Measurements from ENCODE around the gene SHROOM4.

SHROOM4 gene

DNA sequence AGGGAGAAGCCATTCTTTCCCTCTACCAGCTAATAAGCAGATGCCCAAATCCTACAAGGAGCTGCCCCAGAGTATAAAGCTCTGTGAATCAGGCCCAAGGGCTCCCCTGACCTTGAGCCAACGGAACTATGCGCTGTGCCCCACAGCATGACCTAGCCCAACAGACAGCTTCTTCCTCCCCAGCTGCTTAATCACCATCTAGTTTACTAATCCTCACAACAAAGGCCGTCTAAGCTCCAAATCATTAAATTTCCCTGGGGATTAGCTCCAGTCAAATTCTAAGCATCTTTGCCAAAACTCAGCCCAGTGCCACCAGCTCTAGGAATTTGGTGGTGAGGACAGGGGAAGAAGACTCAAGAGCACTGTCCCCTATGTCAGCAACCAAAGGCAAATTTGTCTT is 113.1 kb downstream of the SHROOM4 start:
- no peak for DNase-seq

DNA sequence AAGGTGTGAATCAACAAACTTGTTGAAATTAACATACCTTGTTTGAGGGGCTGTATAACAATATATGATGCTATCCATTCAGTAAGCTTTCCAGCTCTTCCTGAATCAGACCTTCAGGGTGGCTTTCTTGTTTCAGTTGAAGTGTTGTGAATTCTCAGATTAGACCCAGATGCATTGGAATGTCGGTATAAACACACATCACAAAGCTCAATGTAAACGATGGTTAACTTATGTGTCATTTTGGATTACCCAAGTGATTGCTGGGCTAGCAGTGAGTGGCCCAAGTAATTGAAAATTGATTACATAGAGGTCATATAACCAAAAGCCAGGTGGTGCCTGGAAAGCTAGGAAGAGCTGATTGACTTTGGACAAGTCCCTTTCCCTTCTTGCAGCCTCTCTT is 115.0 kb downstream of the SHROOM4 start:
- no peak for DNase-seq

DNA sequence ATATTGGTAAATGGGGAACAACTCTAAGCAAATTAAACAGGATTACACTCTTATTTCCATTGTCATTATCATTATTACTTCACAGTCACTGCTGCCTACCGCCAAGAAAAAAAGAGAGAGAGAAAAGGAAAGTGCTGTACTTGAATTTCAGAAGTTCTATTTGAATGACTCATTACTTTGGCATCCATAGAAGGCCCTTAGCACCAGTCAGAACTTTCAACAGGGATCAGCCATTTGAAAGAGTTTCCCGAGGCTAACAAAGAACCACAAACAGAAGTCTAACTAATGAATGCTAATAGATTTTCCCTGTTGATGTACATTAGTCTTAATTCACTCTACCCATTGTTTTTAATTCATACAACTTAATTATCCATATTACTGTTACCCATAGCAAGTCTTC is 116.3 kb downstream of the SHROOM4 start:
- DNase-seq, result no peak

GRCh38 chrX:50691820-50692219 is 122.2 kb downstream of the SHROOM4 start:
- DNase-seq, result peak; percentile 22

DNA sequence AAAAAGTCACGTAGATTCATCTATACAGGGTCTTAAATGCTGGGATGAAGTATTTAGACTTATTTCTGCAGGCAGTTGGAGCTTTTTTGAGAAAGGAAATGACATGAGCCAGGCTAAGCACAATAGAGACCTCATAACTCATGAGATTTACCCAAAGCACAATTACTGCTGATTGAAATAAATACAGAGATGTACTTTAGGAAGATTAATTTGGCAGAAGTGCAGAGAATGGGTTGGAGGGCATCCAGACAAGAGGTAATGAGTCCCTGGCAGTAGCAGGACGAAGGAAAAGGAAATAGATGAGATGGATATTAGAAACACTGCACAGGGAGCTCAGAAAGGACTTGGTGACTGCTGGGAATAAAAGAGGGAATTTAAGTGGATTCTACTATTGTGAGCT is 129.1 kb downstream of the SHROOM4 start:
- DNase-seq, result no peak

DNA sequence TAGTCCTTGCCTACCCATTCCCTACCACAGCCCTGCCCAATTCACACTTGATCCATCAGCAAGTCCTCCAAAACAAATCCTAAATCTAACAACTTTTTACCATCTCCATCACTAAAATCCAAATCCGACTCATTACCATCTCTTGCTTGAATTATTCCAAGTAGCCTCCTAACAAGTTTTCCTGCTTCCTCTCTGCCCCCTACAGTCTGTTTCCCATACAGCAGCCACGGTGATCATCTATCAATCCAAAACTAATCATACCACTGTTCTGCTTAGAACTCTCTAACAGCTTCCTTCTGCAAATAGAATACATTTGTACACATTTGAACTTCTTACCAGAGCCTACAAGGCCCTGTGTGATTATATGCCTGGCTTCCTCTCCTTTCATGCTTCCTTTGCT is 133.0 kb downstream of the SHROOM4 start:
- DNase-seq, result no peak

DNA sequence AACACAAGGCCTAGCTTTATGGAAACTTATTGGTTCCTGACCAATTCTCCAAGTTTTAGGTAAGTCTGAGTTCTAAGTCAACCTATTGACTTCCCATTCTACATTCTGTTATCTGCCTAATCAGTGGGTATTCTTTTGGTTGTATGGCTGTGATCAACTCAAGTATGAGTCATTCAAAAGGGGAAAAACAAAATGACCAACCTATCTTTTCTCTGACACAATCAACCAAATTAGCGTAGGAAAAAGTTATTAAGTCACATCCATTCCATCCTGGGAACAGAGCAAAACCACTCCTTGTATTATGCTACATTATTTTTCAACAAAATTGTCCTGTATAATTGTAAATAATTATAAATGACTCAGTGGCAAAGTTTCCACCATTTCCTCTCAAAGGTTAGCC is 136.2 kb downstream of the SHROOM4 start:
- no peak for DNase-seq

DNA sequence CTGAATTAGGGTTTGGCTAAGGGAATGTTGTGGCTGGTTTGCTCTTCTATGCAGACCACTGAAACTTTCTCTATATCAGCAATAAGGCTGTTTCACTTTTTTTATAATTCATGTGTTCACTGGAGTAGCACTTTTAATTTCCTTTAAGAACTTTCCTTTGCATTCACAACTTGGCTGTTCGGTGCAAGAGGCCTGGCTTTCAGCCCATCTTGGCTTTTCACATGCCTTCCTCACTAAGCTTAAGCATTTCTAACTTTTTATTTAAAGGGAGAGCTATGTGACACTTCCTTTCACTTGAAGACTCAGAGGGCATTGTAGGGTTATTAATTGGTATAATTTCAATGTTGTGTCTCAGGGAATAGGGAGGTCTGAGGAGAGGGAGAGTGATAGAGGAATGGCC is 142.3 kb downstream of the SHROOM4 start:
- no peak for DNase-seq

GRCh38 chrX:50668860-50669259 is 145.1 kb downstream of the SHROOM4 start:
- DNase-seq, result no peak

- no peak for DNase-seq
Measured at GRCh38 chrX:50648156-50648555, 165.8 kb downstream of the SHROOM4 start.

DNA sequence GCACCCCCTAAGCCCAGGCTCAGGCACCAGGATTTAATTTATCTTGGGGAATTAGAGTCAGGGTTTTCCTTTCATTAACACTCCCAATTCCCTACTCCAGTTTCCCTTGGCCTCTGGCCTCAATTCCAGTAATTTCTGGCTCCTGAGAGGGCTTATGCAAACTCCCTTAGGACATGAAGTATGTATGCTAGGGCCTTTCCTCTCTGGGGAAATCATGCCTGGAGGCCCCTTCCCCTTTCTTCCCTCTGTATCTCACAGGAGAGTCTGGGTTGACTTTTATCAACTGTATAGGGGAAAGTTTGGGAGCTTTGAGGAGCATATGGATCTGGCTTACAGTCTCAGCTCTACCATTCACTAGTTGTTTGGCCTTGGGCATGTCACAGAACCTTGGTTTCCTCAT is 169.5 kb downstream of the SHROOM4 start:
- DNase-seq, result no peak

GRCh38 chrX:50643525-50644137 is 170.4 kb downstream of the SHROOM4 start:
- DNase-seq, result no peak

DNA sequence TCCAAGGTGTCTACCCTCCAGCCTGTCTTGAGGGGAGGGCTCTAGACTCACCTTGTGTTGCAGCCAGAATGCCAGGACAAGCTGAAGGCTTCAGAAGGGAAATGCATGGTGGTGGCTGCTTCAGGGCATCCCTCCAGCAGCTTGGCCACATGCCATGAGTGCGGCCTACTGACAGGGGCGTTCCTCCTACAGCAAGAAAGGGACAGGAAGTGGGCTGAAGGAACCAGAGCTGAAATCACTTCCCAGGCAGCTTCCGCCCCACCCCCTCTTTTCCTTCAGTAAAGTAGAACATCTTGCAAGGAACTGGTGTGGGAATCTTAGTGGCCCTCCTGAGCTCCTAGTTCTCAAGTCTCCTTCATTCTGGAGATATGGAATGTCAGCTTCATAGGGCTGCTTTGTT is 175.9 kb downstream of the SHROOM4 start:
- DNase-seq, result no peak

DNA sequence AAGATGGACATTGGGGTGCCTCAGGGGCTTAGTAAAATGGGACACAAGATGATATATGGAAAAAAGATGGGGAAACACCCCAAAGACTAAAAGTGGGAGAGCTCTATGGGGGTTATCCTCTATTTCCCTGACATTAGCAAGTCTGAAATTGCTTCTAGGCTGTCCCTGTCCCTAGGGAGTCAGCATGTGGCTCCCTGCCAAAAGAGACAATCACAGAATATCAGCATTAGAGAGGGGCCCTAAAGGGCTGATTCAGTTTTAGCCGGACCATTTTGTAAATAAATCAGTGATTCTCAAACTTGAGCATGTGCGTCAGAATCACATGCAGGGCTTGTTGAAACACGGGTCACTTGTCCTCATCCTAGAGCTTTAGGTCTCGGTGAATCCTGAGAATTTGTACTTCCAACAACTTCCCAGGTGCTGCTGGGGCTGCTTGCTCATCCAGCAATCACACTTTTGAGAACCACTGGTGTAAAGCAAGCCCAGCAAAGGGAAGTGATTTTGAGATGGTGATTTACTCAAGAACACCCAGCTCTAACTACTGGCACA is 178.1 kb downstream of the SHROOM4 start:
- DNase-seq, result no peak

- DNase-seq, result no peak
Measured at GRCh38 chrX:50635162-50635561, 178.8 kb downstream of the SHROOM4 start.

DNA sequence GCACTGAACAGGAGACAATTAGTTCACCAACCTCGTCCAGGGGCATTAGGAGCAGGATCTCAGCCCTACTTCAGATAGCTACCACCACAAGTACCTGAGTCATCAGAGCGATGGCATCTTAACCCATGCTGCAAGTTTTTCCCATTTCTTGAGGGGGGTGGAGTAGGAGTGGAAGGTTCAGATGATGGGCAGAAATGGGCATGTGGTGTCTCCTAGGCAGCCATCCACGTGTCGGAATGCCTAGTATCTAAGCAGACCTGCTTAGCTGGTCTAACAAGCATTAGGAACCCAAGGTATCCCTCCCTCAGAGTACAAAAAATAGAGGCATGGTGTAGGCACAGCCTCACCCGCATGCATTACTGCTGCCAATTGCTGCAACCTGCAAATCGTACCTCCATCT is 184.2 kb downstream of the SHROOM4 start:
- DNase-seq, result no peak

- no peak for DNase-seq
Measured at GRCh38 chrX:50627696-50628095, 186.3 kb downstream of the SHROOM4 start.

- no peak for DNase-seq
Measured at GRCh38 chrX:50626432-50626831, 187.6 kb downstream of the SHROOM4 start.

- no peak for DNase-seq
Measured at GRCh38 chrX:50622751-50623150, 191.2 kb downstream of the SHROOM4 start.

DNA sequence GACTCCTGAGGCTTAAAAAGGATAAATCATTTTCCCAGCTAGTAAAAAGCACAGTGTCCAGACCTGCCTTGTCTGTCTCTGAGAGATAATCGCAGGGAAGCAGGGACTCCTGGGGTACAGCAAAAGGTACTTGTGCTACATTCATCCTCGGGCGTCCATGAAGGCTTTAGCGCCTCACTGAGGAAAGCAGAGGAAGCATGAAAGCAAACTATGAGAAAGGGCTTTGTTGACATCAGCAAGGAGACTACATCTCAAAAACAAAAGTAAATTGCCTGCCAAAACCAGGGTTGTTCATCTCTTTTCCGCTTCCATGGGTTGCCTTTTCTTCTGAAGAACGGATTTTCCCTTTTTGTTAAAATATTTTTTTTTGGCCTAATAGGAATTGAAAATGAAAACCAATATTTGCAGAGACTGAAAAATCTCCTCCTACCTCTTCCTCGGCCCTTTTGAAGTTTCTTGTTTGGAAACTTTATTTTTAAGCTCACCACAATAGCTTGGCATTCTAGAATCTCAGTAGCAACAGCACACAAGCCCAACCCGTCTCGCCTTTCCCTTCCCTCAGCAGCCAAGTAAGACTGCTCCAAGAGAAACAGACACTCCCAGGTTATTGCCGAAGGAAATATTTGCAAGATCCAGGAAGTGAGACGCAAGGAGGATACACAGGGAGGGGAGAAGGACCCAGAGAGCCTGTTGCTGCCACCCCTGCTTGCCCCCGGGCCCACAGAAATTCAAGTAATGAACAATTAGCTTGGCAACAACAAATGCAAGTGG is 195.0 kb downstream of the SHROOM4 start:
- DNase-seq, result no peak

- DNase-seq, result no peak
Measured at GRCh38 chrX:50617183-50617582, 196.8 kb downstream of the SHROOM4 start.

GRCh38 chrX:50615570-50616158 is 198.3 kb downstream of the SHROOM4 start:
- DNase-seq, result no peak

- no peak for DNase-seq
Measured at GRCh38 chrX:50614460-50614859, 199.5 kb downstream of the SHROOM4 start.

DNA sequence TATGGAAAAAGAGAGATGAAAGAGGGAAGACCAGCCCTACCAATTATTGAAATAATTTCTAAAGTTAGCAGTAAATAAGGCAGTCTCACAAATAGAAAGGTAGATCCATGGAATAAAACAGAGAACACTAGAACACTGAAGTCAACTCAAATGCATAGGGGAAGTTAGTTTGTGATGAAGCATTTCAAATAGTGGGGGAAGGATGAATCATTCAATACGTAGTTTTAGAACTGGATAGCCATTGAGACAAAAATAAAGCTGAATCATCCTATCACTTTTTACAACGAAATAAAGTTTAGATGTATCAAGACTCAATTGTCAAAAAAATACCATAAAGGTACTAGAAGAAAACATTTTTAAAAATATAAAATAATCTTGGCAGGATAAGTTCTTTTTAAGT is 200.1 kb downstream of the SHROOM4 start:
- no peak for DNase-seq

Data from NCI-H146 (cell line).